ENCODE results near the gene SMYD2. TPM values are rescaled to one million over a fixed set of nuclear protein-coding genes. Genes with fewer than 3 reads are reported as not detected.

Gene SMYD2
- total RNA-seq, 1 experiment from 2014 or later = 47.5 TPM

- no peaks in the 10 kb centered on the region for H3K27me3 Mint-ChIP-seq (ENCODE audit: unreplicated experiment)
- H3K4me1 Mint-ChIP-seq (ENCODE audit: low read depth, unreplicated experiment) = peaks cover 7% of the 10 kb centered on the region
- intact Hi-C loops (cut with micrococcal nuclease; ENCODE audit: unreplicated experiment) = no loop called here
- no peaks in the 10 kb centered on the region for H3K9me3 Mint-ChIP-seq (ENCODE audit: low read depth, unreplicated experiment)
- H3K4me3 Mint-ChIP-seq (ENCODE audit: low read depth, unreplicated experiment) = no peak overlapping the region
- no peak overlapping the region for H3K27ac Mint-ChIP-seq (ENCODE audit: unreplicated experiment)
- H3K36me3 Mint-ChIP-seq (ENCODE audit: insufficient read depth, unreplicated experiment) = peaks cover 10% of the 10 kb centered on the region
- CTCF ChIA-PET = interaction anchor here (1.0 to 1.5 kb wide), 3 partner anchors 9 to 111 kb away, joined by 3 to 5 read pairs (median 3); no protein-coding TSS in a partner anchor
- no peak for DNase-seq
- no peak for TF ChIP-seq CTCF (IDR thresholded peaks at IDR 0.05; ENCODE audit: unreplicated experiment)
- no TSS peak for BruUV-seq (replicated peaks)
Observed at GRCh38 chr1:214318356-214318755, 37.4 kb downstream of the SMYD2 start.

- H3K27ac Mint-ChIP-seq (ENCODE audit: unreplicated experiment) = no peak overlapping the region
Observed at GRCh38 chr1:214318956-214319736, 38.2 kb downstream of the SMYD2 start.

GRCh38 chr1:214319938-214320337, 39.0 kb downstream of the SMYD2 start:
- intact Hi-C loops (cut with micrococcal nuclease; ENCODE audit: unreplicated experiment) = no loop called here
- no TSS peak for BruUV-seq (replicated peaks)
- Mint-ChIP-seq H3K27ac (ENCODE audit: unreplicated experiment) (no peak overlapping the region), H3K36me3 (ENCODE audit: insufficient read depth, unreplicated experiment) (peaks cover 6% of the 10 kb centered on the region), H3K27me3 (ENCODE audit: unreplicated experiment) (no peaks in the 10 kb centered on the region), H3K9me3 (ENCODE audit: low read depth, unreplicated experiment) (no peaks in the 10 kb centered on the region), H3K4me1 (ENCODE audit: low read depth, unreplicated experiment) (peaks cover 7% of the 10 kb centered on the region), H3K4me3 (ENCODE audit: low read depth, unreplicated experiment) (no peak overlapping the region)
- DNase-seq = no peak
- CTCF ChIA-PET = no interaction called here
- no peak for TF ChIP-seq CTCF (IDR thresholded peaks at IDR 0.05; ENCODE audit: unreplicated experiment)

More at GRCh38 chr1:214318956-214319736, 38.2 kb downstream of the SMYD2 start:
- DNase-seq = no peak
- intact Hi-C loops (cut with micrococcal nuclease; ENCODE audit: unreplicated experiment) = no loop called here
- TF ChIP-seq CTCF (IDR thresholded peaks at IDR 0.05; ENCODE audit: unreplicated experiment) = no peak
- H3K27me3 Mint-ChIP-seq (ENCODE audit: unreplicated experiment) = no peaks in the 10 kb centered on the region
- no peaks in the 10 kb centered on the region for H3K9me3 Mint-ChIP-seq (ENCODE audit: low read depth, unreplicated experiment)
- BruUV-seq (replicated peaks) = no TSS peak
- peaks cover 6% of the 10 kb centered on the region for H3K36me3 Mint-ChIP-seq (ENCODE audit: insufficient read depth, unreplicated experiment)
- CTCF ChIA-PET = interaction anchor here (1.1 to 1.5 kb wide), 3 partner anchors 8 to 266 kb away, joined by 3 to 8 read pairs (median 5); no protein-coding TSS in a partner anchor
- peaks cover 7% of the 10 kb centered on the region for H3K4me1 Mint-ChIP-seq (ENCODE audit: low read depth, unreplicated experiment)
- no peak overlapping the region for H3K4me3 Mint-ChIP-seq (ENCODE audit: low read depth, unreplicated experiment)

GRCh38 chr1:214321705-214322453, 40.9 kb downstream of the SMYD2 start:
- TF ChIP-seq CTCF (IDR thresholded peaks at IDR 0.05; ENCODE audit: unreplicated experiment) = no peak
- Mint-ChIP-seq H3K9me3 (ENCODE audit: low read depth, unreplicated experiment) (no peaks in the 10 kb centered on the region), H3K27ac (ENCODE audit: unreplicated experiment) (no peak overlapping the region), H3K4me3 (ENCODE audit: low read depth, unreplicated experiment) (no peak overlapping the region), H3K27me3 (ENCODE audit: unreplicated experiment) (no peaks in the 10 kb centered on the region), H3K36me3 (ENCODE audit: insufficient read depth, unreplicated experiment) (peaks cover 6% of the 10 kb centered on the region), H3K4me1 (ENCODE audit: low read depth, unreplicated experiment) (peaks cover under 1% of the 10 kb centered on the region)
- intact Hi-C loops (cut with micrococcal nuclease; ENCODE audit: unreplicated experiment) = no loop called here
- BruUV-seq (replicated peaks) = no TSS peak
- no peak for DNase-seq
- CTCF ChIA-PET = no interaction called here
